T-helper 1 cell treated with Interleukin-12 subunit alpha and Interleukin-12 subunit beta and Interleukin-4 antibody, amounts not matched to agents 30 ng/mL and 1 ng/mL, for 36 hours (primary cell): Measurements from ENCODE around the gene VSNL1. TPM values are rescaled to one million over a fixed set of nuclear protein-coding genes. Genes with fewer than 3 reads are reported as not detected.

ENCODE experiments used
- intact Hi-C: fragments of 100-400 bp; cut with micrococcal nuclease; formaldehyde crosslinking; loops from one replicate; pipeline ENCODE4 v1.15.1; 2024
- total RNA-seq: library from RNA; stranded (reverse); gene quantifications from 2 replicates; pipeline ENCODE4 v1.2.3, GENCODE V29; 2022

VSNL1 gene
- total RNA-seq, 1 donor from 2014 or later: not detected

GRCh38 chr2:17643031-17643615 is 102.6 kb downstream of the VSNL1 start:
- intact Hi-C loops: no loop called here

- intact Hi-C loops: loop anchor here (5.0 kb wide), 1 partner anchor 107 kb away; the partner anchor contains the start of genes GEN1 and SMC6
Observed at GRCh38 chr2:17644997-17645720, 104.7 kb downstream of the VSNL1 start.

GRCh38 chr2:17646081-17646554 is 105.6 kb downstream of the VSNL1 start:
- intact Hi-C loops: loop anchor here (1.0 to 5.0 kb wide), 6 partner anchors 12 to 732 kb away; partner anchors contain the start of genes GEN1 and SMC6

- intact Hi-C loops: loop anchor here (1.0 to 5.0 kb wide), 6 partner anchors 11 to 731 kb away; partner anchors contain the start of genes GEN1 and SMC6
Observed at GRCh38 chr2:17646838-17647701, 106.6 kb downstream of the VSNL1 start.

- intact Hi-C loops: loop anchor here (5.0 kb wide), 1 partner anchor 104 kb away; the partner anchor contains the start of genes GEN1 and SMC6
Observed at GRCh38 chr2:17648581-17648980, 108.1 kb downstream of the VSNL1 start.

- intact Hi-C loops: loop anchor here (5.0 kb wide), 1 partner anchor 103 kb away; the partner anchor contains the start of genes GEN1 and SMC6
Observed at GRCh38 chr2:17649026-17649425, 108.5 kb downstream of the VSNL1 start.

GRCh38 chr2:17652681-17653394 is 112.3 kb downstream of the VSNL1 start:
- intact Hi-C loops: no loop called here

- intact Hi-C loops: loop anchor here (1.0 kb wide), 1 partner anchor 11 kb away; no protein-coding TSS in a partner anchor
Observed at GRCh38 chr2:17657759-17658158, 117.3 kb downstream of the VSNL1 start.

- intact Hi-C loops: loop anchor here (1.0 kb wide), 1 partner anchor 12 kb away; no protein-coding TSS in a partner anchor
Observed at GRCh38 chr2:17658251-17658843, 117.9 kb downstream of the VSNL1 start.

- intact Hi-C loops: no loop called here
Observed at GRCh38 chr2:17660219-17660618, 119.7 kb downstream of the VSNL1 start.

- intact Hi-C loops: no loop called here
Observed at GRCh38 chr2:17661460-17661859, 121.0 kb downstream of the VSNL1 start.

GRCh38 chr2:17662723-17663122 is 122.2 kb downstream of the VSNL1 start:
- intact Hi-C loops: no loop called here

- intact Hi-C loops: no loop called here
Observed at GRCh38 chr2:17664534-17664933, 124.0 kb downstream of the VSNL1 start.

- intact Hi-C loops: no loop called here
Observed at GRCh38 chr2:17667898-17668297, 127.4 kb downstream of the VSNL1 start.

GRCh38 chr2:17672583-17673317 is 132.3 kb downstream of the VSNL1 start:
- intact Hi-C loops: loop anchor here (5.0 kb wide), 1 partner anchor 900 kb away; no protein-coding TSS in a partner anchor

GRCh38 chr2:17674817-17675216 is 134.3 kb downstream of the VSNL1 start:
- intact Hi-C loops: loop anchor here (5.0 kb wide), 1 partner anchor 903 kb away; no protein-coding TSS in a partner anchor

- intact Hi-C loops: no loop called here
Observed at GRCh38 chr2:17680119-17680518, 139.6 kb downstream of the VSNL1 start.

GRCh38 chr2:17682098-17682857 is 141.8 kb downstream of the VSNL1 start:
- intact Hi-C loops: no loop called here

- intact Hi-C loops: no loop called here
Observed at GRCh38 chr2:17683981-17684380, 143.5 kb downstream of the VSNL1 start.
